HG02981 (cell line): ENCODE data around the gene CXCR5.
A peak's percentile ranks its signal among the peaks of the same experiment; 100 is the strongest.
"Not testable (repeated sequence)": the region's sequence is repeated elsewhere in the genome, so short reads cannot be mapped to it uniquely, and the experiment has no call there.

Experiments
- ATAC-seq: cut with Tn5 transposase; IDR thresholded peaks from one replicate; pipeline ENCODE4 v1.9.1; 2021; ENCODE audit warnings: mild to moderate bottlenecking, moderate library complexity; ENCODE audit not compliant: unreplicated experiment

The CXCR5 gene, protein sequence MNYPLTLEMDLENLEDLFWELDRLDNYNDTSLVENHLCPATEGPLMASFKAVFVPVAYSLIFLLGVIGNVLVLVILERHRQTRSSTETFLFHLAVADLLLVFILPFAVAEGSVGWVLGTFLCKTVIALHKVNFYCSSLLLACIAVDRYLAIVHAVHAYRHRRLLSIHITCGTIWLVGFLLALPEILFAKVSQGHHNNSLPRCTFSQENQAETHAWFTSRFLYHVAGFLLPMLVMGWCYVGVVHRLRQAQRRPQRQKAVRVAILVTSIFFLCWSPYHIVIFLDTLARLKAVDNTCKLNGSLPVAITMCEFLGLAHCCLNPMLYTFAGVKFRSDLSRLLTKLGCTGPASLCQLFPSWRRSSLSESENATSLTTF

DNA sequence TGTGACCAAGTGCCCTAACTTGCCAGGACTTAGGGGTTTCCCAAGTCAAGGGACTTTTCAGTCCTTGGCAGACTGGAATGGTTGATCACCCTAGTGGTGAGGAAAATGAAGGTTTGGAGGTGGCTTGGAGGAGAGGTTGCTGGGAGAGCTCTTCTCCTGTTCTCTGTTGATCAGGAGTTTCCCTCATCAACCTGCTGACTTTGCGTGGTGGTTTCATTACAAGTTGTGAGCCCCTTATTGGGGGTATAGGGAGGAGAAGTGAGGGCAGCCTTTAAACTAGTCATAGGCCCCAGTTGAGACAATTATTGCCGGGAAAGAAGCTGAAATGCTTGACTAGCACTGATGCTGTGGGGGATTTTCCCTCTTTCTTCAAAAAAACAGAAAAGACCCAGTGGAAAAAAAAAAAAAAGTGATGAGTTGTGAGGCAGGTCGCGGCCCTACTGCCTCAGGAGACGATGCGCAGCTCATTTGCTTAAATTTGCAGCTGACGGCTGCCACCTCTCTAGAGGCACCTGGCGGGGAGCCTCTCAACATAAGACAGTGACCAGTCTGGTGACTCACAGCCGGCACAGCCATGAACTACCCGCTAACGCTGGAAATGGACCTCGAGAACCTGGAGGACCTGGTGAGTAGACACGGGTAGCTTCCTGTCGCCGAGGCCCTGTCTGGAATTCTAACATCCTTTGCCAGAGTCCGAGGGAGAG lies at the start of gene CXCR5:
CXCR5 (plus strand) TSS at position 525 of the 704 bp plus-strand sequence; CDS start at position 575, 50 bp downstream.
- peak; percentile 71 for ATAC-seq

DNA sequence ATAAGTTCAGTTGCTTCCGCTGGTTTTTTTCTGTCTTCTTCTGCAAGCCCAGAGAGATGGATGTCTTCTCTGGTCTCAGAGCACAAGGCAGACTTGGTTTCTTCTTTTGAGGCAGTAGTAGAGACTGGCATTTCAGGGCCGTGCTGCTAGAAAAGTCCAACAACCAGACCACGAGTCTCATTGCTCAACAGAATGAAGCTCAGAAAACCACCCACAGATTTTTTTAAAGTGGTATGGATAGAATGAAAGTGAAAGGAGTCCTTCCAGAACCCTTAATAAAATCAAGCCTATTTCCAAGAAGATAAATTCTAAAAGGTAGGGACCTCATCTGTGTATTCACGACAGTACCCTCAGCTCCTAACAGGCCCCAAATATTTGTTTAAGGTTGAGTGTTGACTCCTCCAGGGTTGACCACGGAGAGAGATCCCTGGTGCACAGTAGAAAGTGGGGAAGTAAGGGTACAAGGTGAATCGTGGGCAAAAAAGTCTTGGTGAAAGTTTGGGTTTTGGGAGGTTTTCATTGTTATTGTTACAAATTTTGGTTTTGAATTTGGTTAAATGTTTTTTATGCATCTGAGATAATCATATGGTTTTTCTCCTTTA lies 49.2 kb upstream of the CXCR5 start:
- no peak for ATAC-seq

DNA sequence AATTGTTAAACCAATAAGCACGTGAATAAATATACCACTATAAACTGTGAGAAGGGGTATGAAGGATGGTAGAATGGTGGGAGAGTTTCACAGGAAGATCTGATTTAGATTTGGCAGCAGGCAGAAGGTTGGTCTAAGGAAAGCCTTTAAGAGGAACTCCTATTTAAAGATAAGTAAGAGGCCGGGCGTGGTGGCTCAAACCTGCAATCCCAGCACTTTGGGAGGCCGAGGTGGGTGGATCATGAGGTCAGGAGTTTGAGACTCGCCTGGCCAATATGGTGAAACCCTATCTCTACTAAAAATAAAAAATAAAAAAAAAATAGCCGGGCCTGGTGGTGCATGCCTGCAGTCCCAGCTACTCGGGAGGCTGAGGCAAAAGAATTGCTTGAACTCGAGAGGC lies 45.8 kb upstream of the CXCR5 start:
- ATAC-seq: no peak

DNA sequence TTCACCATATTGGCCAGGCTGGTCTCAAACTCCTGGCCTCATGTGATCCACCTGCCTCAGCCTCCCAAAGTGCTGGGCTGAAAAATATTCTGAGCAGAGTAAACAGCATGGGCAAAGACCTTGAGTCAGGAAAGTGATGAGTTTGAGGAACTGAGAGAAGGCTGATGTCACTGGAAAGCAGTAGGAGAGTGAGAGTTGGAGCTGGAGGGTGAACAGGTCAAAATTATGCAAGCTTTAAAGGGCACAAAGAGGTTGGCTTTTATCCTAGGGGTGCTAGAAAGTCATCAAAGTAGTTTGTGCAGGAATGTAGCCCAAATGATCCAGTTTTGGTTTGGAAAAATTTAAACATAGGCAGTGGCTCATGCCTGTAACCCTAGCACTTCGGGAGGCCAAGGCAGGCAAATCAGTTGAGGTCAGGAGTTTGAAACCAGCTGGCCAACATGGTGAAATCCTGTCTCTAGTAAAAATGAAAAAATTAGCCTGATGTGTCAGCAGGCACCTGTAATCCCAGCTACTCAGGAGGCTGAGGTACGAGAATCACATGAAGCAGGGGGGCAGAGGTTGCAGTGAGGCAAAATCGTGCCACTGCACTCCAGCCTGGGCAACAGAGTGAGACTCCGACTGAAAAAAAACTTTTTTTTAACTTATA lies 44.7 kb upstream of the CXCR5 start:
- ATAC-seq: peak; percentile 60

DNA sequence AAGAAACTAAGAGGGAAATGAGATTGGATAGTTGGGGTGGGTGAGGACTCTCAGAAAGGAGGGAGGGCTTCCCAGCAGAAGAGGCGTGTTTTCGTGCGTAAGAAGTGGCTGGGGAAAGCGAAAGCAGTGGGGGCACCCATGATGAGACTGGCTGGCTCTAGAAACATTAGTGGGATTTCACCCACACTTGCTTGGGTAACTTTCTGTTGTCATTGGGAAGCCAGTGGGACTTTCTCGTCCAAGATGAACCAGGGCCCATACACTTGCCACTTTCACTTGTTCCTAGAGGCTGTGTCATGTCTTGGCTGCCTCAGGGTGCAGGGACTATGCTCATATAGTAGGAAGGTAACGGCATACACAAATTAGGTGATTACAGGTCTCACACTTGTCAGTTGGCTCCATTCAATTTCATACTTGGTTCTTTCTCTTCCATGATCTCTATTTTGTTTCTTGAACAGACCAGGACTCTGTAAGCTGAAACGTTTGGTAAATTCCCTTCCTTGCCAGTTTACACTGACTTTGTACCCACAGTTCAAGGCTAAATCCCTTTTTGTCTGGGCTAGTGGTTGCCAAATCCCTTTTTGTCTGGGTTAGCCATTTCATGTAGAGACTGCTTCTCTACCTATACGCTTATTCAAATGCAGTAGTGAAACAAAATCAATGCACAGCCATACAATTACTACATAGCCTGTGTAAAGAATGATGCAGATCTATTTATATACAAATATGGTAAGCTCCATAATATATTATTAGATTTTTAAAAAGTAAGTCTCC lies 42.0 kb upstream of the CXCR5 start:
- peak; percentile 46 for ATAC-seq

DNA sequence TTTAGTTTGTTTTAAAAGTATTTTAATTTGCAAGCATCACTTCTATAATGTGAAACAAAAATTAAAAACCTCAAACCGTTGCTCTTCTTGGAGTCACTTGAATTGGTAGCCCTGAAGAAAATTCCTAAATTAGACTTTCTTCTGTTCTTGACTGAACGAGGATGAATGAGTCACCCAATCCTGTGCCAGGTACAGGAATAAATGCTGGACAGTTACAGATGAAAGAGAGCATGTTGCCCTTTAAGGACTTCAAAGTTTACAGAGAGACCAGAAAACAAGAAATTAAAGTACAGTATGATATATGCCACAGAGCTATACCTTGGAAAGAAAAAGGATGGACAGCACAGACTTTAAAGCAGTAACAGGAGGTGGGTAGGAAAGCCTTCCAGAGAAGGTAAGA lies 41.3 kb upstream of the CXCR5 start:
- ATAC-seq: no peak

DNA sequence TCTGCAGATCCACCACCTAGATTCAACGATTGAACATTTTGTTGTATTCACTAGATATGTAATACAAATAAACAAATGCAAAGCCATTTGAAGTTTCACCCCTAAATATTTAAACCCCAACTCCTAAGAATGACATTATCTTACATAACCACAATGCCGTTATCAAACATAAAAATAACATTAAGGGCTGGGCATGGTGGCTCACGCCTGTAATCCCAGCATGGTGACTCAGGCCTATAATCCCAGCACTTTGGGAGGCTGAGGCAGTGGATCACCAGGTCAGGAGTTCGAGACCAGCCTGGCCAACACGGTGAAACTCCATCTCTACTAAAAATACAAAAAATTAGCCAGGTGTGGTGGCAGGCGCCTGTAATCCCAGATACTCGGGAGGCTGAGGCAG lies 40.8 kb upstream of the CXCR5 start:
- ATAC-seq: not testable (repeated sequence)

DNA sequence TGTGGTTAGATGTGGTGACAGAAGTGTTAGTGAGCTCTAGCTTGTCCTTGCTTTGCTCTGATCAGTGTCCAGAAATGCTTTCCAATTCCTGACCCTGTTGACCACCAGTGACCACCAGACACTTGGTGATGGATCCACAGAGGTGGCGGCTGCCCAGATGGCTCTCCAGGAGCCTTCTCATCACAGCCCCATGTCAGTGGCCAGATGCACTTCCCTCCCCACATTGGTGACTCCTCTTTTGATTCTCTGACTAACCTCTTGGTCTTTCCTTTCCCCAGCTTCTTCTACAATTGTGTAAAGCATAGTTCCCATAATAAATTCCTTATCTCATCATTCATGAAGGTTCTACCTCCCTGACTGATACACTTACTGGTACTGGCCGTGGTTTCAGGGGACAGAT lies 40.1 kb upstream of the CXCR5 start:
- ATAC-seq: no peak

DNA sequence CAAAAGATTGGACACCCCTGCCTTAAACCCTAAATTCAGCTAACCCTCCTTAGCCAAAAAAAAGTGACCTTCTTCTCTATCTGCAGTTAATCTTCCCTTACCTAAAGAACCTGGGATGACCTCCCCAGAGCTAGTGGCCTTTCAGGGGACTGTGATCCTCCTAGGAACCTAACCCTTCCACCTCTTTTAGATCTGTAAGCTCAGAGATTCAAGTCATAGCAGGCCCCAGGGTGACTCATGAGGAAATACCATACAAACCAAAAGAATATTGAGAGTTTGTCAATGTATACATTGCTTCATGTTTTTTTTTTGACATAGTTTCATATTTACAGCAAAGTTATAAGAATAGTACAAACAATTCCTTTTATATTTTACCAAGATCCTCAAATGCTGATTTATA lies 38.3 kb upstream of the CXCR5 start:
- no peak for ATAC-seq

DNA sequence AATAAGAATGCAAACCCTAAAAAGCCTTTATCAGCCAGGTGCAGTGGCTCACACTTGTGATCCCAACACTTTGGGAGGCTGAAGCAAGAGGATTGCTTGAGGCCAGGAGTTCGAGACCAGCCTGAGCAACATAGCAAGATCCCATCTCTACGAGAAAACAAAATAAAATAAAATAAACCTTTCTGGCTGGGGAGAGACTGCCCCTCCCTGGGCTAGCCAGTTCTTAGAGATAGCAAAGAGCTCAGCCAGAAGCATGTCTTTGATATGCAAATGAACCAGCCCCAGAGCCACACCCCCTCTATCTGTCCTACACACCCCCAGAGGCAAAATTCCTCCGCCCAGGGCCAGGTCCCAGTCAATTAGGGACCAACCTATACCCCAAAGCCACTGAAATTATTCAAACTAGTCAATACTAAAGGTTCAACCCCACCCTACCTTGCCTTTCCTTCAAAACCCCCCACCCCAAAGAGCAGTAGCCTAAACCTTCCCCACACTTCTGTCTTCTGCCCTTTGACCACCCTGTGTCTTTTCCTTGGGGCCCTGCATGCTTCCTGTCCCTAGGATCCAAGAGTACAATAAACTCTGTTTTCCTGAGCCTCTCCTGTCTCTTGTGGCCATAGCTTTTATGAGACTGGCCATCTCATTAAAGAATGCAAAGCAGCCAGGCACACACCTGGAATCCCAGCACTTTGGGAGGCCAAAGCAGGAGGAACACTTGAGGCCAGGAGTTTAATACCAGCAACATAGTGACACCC lies 37.3 kb upstream of the CXCR5 start:
- no peak for ATAC-seq

DNA sequence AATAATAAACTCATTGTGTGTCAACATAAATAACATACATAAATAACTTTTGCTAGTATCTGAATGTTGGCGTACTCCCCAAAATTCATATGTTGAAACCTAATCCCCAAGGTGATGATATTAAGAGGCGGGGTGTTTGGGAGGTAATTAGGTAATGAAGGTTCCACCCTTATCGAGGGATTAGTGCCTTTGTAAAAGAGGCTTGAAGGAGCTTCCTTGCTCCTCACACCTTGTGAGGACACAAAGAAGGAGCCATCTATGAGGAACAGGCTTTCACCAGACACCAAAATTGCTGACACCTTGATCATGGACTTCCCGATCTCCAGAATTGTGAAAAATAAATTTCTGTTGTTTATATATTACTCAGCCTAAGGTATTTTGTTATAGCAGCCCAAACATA lies 33.9 kb upstream of the CXCR5 start:
- no peak for ATAC-seq

DNA sequence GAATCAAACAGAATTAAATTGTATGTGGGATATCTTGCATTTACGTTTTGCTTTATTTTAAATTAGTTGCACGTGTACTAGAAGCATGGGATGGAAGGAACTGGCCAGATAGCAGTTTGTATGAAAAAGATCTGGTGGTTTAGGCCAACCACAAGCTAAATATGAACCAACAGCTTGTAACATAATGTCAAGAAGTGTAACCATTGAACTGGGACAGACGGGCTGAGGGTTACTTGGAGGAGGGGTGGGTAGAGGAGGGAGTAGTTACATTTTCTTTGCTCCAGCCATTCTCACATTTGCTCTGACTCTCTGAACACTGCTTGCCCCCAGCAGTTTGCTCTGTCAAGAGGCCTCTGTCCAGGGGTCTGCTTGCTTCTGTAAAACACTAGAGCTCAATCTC lies 31.7 kb upstream of the CXCR5 start:
- peak; percentile 76 for ATAC-seq

DNA sequence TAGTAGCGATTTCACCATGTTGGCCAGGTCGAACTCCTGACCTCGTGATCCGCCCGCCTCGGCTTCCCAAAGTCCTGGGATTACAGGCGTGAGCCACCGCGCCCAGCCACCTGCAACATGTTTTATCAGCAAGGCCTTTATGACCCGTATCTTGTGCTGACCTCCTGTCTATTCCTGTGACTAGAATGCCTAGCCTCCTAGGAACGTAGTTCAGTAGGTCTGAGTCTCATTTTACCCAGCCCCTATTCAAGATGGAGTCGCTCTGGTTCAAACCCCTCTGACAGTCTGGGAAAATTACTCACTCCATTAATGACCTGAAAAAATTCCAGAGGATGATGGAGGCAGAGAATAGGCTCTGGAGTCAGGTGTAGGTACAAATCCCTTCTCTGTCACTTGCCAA lies 30.0 kb upstream of the CXCR5 start:
- no peak for ATAC-seq

DNA sequence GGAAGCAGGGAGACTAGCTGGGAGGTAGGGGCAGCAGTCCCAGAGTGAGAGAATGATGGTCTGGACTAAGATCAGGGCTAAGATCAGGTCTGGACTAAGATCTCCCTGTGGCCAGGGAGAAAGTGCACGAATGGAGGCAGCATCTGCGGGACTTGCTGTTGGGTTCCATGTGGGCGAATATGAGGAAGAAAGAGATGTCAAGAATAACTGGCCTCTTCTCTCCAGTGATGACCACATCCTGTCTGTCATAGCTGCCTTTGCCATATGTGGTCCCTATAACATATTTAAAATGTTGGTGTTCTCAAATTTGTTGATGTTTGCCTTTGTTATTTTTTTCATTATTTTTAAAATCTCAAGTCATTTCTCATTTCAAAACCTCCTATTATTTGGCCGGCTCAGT lies 27.4 kb upstream of the CXCR5 start:
- no peak for ATAC-seq

DNA sequence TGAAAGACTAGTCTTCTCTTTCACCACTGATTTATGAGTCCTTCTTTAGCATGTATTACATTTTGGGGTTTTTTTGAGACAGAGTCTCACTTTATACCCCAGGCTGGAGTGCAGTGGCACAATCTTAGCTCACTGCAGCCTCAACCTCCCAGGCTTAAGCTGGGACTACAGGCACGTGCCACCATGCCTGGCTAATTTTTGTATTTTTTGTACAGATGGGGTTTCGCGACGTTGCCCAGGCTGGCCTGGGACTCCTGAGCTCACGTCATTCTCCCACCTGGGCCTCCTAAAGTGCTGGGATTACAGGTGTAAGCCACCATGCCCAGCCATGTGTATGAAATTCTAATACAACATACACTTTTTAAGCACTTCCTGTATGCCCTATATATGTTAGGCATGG lies 26.3 kb upstream of the CXCR5 start:
- no peak for ATAC-seq

DNA sequence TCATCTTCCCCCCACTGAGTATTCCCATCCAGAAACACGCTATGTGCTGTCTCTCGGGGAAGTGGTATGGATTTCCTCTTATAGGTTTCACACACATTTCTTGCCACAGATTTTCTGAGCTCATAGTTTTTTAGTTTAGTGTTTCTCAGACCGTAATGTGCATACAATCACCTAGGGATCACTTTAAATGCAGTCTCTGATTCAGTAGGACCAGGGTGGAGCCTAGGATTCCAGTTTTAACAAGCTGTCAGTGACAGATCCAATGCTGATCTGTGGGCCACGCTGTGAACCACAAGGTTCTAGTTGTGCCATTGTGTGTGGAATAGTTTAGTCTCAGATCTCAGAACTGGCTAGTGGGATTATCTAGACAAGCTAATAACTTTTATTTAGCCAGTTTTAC lies 23.7 kb upstream of the CXCR5 start:
- no peak for ATAC-seq

DNA sequence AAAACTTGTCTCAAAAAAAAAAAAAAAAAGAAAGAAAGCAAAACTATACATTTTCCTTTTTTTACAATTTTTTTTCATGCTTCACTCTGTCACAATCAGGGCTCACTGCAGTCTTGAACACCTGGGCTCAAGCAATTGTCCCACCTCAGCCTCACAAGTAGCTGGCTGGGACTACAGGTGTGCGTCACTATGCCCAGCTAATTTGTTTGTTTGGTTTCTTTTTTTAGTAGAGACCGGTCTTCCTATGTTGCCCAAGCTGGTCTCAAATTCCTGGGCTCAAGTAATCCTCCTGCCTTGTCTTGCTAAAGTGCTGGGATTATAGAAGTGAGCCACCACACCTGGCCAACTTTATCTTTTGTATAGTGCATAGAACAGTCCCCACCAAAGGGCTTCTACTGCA lies 15.0 kb upstream of the CXCR5 start:
- no peak for ATAC-seq

DNA sequence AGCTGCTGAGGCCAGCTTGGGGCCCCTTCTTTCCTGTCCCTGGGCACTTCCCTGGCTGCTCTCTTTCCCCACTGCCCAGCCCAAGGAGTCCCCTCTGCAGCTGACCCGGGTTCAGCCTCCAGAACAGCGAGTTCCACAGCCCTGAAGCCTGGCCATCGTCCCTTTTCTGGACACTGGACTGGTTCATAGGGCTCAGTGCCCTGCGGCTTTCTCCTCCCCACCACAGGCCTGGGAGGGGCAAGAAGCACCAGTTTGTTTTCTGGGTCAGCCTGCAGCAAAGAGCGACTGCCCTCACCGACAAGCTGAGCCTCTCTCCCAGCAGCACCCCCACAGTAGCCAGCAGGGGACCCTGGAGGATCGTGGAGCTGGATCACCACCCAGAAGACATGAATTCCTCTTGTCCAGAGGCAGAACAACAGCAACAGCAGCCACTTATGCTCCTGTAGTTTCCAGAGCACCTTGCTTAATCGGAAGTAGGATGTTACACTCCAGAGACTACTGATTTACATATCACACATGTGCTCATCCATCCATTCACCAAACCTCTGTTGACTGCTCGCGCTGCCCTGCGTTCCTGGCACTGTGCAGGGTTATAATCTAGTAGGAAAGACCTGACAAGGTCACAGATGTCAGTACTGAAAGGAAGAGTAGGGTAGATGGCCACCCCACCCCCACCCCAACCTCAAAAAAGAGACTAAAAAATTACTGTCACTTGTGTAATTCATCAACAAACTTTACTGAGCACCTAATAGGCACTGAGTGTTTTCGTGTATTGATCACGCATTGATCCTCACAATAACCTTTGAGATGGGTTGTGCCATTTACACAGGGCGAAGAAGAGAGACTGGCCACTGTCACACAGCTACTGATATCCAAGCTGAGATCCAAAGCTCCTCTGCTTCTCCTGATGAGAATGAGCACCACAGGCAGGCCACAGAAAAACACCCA lies 13.0 kb upstream of the CXCR5 start:
- ATAC-seq: peak; percentile 80

DNA sequence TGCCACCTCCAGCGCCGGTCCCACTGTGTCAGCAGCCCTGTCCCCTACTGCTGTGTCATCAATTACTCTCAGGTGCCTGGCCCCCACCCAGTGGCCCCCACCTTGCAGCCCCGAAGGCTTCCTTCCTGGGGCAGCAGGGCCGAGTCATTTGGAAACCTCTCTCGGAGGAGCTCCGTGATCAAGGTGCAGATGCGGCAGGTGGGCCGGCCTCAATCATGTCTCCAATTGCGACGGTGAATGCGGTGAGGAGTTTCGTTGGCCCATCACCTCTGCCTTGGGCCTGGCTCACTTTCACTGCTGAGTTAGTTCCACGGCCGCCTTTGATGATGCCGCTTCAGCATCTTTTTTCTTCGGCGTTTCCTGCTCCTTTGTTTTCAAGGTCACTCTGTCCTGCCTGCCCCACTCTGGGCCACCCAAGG lies 11.3 kb upstream of the CXCR5 start:
- no peak for ATAC-seq
